Measurements from ENCODE around the gene GLI3. TPM values are rescaled to one million over a fixed set of nuclear protein-coding genes. Genes with fewer than 3 reads are reported as not detected.

The GLI3 gene
- total and polyA plus RNA-seq, 2 of the 8 experiments (the other 6 are each of a cell fraction or from before 2014, with no cell fraction given), result 8.0 to 31.1 TPM

GRCh38 chr7:42159130-42159529 lies 77.9 kb downstream of the GLI3 start (continued):
- TF ChIP-seq ATF3 (IDR thresholded peaks at IDR 0.05; ENCODE audit: insufficient read depth, low read depth, low read length) (no peak), POU5F1 (IDR thresholded peaks at IDR 0.05; ENCODE audit: low read depth, low read length) (no peak), TCF12 (IDR thresholded peaks at IDR 0.05; ENCODE audit: low read depth, low read length) (no peak), KDM1A (IDR thresholded peaks at IDR 0.05; ENCODE audit: borderline replicate concordance, low read length) (no peak), EZH2 (IDR thresholded peaks at IDR 0.05; ENCODE audit: low read depth, low read length, severe bottlenecking) (no peak), TAF7 (optimal IDR thresholded peaks at IDR 0.05; ENCODE audit: borderline replicate concordance, low read depth, low read length) (no peak)
